Measurements from ENCODE around the gene TRABD.
"Not testable (repeated sequence)": the region's sequence is repeated elsewhere in the genome, so short reads cannot be mapped to it uniquely, and the experiment has no call there.

Gene TRABD

GRCh38 chr22:50185375-50186087 lies at the start of gene TRABD:
Gene TRABD (plus strand): TSS chr22:50185913. CDS start chr22:50193061, 7,148 bp downstream.
- no peak for TF ChIP-seq CTCF (conservative IDR thresholded peaks at IDR 0.05; ENCODE audit: control insufficient read depth, insufficient read depth, low read depth, low read length)
- DNase-seq (ENCODE audit: low read depth), result peak; percentile 78
- H3K4me3 ChIP-seq (ENCODE audit: control insufficient read depth, low read depth, low read length), result peak within 1 kb of the TSS; percentile 54

GRCh38 chr22:50136581-50137015 lies 49.1 kb upstream of the TRABD start:
- TF ChIP-seq CTCF (conservative IDR thresholded peaks at IDR 0.05; ENCODE audit: control insufficient read depth, insufficient read depth, low read depth, low read length), result no peak
- no peak overlapping the region for H3K4me3 ChIP-seq (ENCODE audit: control insufficient read depth, low read depth, low read length)
- no peak for DNase-seq (ENCODE audit: low read depth)

- H3K4me3 ChIP-seq (ENCODE audit: control insufficient read depth, low read depth, low read length); DNase-seq (ENCODE audit: low read depth): not testable (repeated sequence)
These were observed 48.4 kb upstream of the TRABD start for GRCh38 chr22:50137277-50137676.

- no peak overlapping the region for H3K4me3 ChIP-seq (ENCODE audit: control insufficient read depth, low read depth, low read length)
- DNase-seq (ENCODE audit: low read depth), result no peak
- TF ChIP-seq CTCF (conservative IDR thresholded peaks at IDR 0.05; ENCODE audit: control insufficient read depth, insufficient read depth, low read depth, low read length), result no peak
These were observed 47.7 kb upstream of the TRABD start for GRCh38 chr22:50138041-50138440.

GRCh38 chr22:50138988-50139387 lies 46.7 kb upstream of the TRABD start:
- H3K4me3 ChIP-seq (ENCODE audit: control insufficient read depth, low read depth, low read length), result no peak overlapping the region
- DNase-seq (ENCODE audit: low read depth), result no peak
- TF ChIP-seq CTCF (conservative IDR thresholded peaks at IDR 0.05; ENCODE audit: control insufficient read depth, insufficient read depth, low read depth, low read length), result no peak

GRCh38 chr22:50139843-50140415 lies 45.8 kb upstream of the TRABD start:
- no peak overlapping the region for H3K4me3 ChIP-seq (ENCODE audit: control insufficient read depth, low read depth, low read length)
- TF ChIP-seq CTCF (conservative IDR thresholded peaks at IDR 0.05; ENCODE audit: control insufficient read depth, insufficient read depth, low read depth, low read length), result no peak
- no peak for DNase-seq (ENCODE audit: low read depth)

GRCh38 chr22:50140615-50141014 lies 45.1 kb upstream of the TRABD start:
- DNase-seq (ENCODE audit: low read depth), result peak; percentile 12
- no peak for TF ChIP-seq CTCF (conservative IDR thresholded peaks at IDR 0.05; ENCODE audit: control insufficient read depth, insufficient read depth, low read depth, low read length)
- H3K4me3 ChIP-seq (ENCODE audit: control insufficient read depth, low read depth, low read length), result no peak overlapping the region

Measured in fibroblast of mammary gland (primary cell).